ENCODE data around the gene LDLRAD2.

LDLRAD2 gene

DNA sequence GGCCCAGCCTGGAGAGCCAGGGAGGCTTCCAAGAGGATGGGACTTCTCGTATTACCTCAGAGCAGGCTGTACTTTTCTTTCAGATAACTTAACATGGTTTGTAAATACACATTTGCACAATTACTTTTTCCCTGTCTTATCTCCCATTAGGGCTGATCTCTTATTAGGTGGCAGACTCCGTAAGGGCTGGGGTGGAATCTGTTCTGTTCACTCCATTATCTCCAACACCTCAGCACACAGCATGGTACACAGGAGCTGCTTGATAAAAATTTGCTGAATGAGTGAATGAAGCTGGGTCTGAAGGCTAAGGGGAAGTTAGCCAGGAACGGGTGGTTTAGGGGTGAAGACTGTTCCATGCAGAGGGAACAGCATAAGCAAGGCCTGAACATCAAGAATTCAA, 48.9 kb downstream of the LDLRAD2 start:
- DNase-seq (ENCODE audit: low spot score): no peak
- FAIRE-seq: no peak

- FAIRE-seq: no peak
- peak; percentile 51 for DNase-seq (ENCODE audit: low spot score)
These were observed 49.8 kb downstream of the LDLRAD2 start for GRCh38 chr1:21861602-21862429.

DNA sequence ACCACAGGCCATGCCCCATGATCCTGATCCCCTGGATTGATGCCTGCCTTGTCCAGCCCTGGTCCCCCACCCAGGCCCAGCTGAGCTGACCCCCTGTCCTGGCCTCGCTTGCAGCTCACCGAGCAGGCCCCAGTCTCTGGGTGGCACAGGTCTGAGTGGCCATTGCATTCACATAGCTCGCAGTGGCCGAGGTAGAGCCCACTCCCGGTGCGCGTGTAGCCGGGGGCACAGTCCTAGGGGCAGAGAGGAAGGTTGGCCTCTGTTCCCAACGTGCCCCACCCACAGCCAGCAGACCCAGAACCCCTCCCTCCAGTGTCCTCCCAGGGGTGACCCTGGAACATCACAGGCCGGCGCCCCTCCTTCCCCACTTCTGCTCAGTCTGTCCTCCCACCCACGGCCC, 51.9 kb downstream of the LDLRAD2 start:
- no peak for DNase-seq (ENCODE audit: low spot score)
- FAIRE-seq: no peak

GRCh38 chr1:21864730-21865129, 52.7 kb downstream of the LDLRAD2 start:
- FAIRE-seq (no peak), DNase-seq (ENCODE audit: low spot score) (no peak)

GRCh38 chr1:21865609-21865942, 53.5 kb downstream of the LDLRAD2 start:
- no peak for FAIRE-seq
- DNase-seq (ENCODE audit: low spot score): no peak

- no peak for FAIRE-seq
These were observed 54.1 kb downstream of the LDLRAD2 start for GRCh38 chr1:21865943-21866706.

GRCh38 chr1:21866707-21867043, 54.6 kb downstream of the LDLRAD2 start:
- DNase-seq (ENCODE audit: low spot score) (no peak), FAIRE-seq (no peak)

More at GRCh38 chr1:21865943-21866706, 54.1 kb downstream of the LDLRAD2 start:
- DNase-seq (ENCODE audit: low spot score): no peak

DNA sequence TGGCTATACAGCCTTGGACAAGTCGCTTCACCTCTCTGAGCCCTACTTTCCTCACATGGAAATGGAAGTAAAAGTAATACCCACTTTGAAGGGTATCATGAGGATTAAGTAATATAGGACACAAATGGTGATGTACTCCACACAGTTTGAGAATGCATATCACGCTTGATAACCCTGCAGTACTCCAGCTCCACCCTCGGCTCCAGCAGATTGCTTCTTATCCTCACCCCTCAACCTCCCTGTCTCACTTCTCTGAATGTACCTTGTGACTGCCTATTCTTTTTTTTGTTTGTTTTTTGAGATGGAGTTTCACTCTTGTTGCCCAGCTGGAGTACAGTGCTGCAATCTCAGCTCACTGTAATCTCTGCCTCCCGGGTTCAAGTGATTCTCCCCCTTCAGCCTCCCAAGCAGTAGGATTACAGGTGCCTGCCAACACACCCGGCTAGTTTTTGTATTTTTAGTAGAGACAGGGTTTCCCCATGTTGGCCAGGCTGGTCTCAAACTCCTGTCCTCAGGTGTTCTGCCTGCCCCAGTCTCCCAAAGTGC, 55.5 kb downstream of the LDLRAD2 start:
- FAIRE-seq (no peak), DNase-seq (ENCODE audit: low spot score) (no peak)

- DNase-seq (ENCODE audit: low spot score) (no peak), FAIRE-seq (no peak)
These were observed 56.4 kb downstream of the LDLRAD2 start for GRCh38 chr1:21868482-21868881.

- no peak for FAIRE-seq
These were observed 56.9 kb downstream of the LDLRAD2 start for GRCh38 chr1:21868941-21869454.

GRCh38 chr1:21869620-21870121, 57.6 kb downstream of the LDLRAD2 start:
- peak; percentile 75 for DNase-seq (ENCODE audit: low spot score)
- peak; percentile 64 for FAIRE-seq

More at GRCh38 chr1:21868941-21869454, 56.9 kb downstream of the LDLRAD2 start:
- DNase-seq (ENCODE audit: low spot score): no peak

- FAIRE-seq (no peak), DNase-seq (ENCODE audit: low spot score) (no peak)
These were observed 58.5 kb downstream of the LDLRAD2 start for GRCh38 chr1:21870611-21871010.

GRCh38 chr1:21871943-21872342, 59.9 kb downstream of the LDLRAD2 start:
- FAIRE-seq (no peak), DNase-seq (ENCODE audit: low spot score) (no peak)

GRCh38 chr1:21872445-21873079, 60.5 kb downstream of the LDLRAD2 start:
- FAIRE-seq (no peak), DNase-seq (ENCODE audit: low spot score) (no peak)

DNA sequence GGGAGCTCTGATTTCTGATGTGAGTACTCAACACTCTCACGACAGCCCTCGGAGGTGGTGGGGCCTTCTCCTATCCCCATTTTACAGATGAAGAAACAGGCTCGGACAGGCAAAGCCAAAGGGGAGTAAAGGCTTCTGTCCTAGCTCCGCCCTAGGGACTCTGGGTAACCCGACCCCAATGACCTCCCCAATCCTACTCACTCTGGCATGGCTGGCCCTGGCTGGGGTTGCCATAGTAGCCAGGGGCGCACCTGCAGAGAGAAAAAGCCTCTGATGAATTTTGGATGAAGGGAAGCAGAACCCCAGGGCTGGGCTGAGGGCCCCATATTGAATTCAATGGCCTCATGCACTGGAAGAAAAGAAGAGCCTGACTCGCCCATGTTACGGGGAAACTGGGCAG, 61.1 kb downstream of the LDLRAD2 start:
- FAIRE-seq (no peak), DNase-seq (ENCODE audit: low spot score) (no peak)

GRCh38 chr1:21873761-21874160, 61.7 kb downstream of the LDLRAD2 start:
- FAIRE-seq: no peak
- no peak for DNase-seq (ENCODE audit: low spot score)

GRCh38 chr1:21874328-21874727, 62.3 kb downstream of the LDLRAD2 start:
- FAIRE-seq (no peak), DNase-seq (ENCODE audit: low spot score) (no peak)

Data from RCC 7860 (cell line).